Stimulated activated CD8-positive, alpha-beta memory T cell treated with anti-CD3 and anti-CD28 coated beads, Interleukin-4, amount 100 ng/mL, for 24 hours (primary cell): ENCODE results near the gene SLC22A23.

Experiments used
- DNase-seq: peaks from one replicate; pipeline ENCODE4 v3.0.0-alpha.2; 2020; ENCODE audit warnings: low read depth

Gene SLC22A23

DNA sequence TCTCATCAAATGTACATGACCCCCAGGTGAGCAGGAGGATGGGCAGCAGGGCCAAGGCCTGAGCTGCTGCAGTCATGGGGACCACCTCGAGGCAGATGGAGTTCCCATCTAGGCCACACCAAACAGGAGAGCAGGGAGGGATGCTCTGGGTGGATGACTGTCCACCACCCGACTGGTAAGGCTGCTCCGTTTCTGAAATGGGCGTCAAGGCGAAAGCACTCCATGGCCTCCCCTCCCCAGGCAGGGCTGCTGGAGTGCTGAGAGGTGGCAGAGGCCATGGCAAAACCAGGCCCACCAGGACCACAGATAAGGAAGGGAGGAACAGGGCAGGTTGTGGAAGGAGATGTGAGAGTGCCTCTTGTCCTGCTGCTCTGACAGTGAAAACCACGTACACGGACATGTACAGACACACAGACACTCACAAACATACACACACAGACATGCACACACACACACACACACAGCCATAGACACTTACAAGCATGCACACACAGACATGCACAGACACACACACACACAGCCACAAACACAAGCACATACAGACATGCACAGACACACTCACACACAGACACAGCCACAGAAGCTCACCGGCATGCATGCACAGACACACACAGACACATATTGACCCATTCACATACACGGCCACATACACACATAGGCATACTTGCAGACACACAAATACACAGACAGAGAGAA lies 104.9 kb downstream of the SLC22A23 start:
- no peak for DNase-seq

DNA sequence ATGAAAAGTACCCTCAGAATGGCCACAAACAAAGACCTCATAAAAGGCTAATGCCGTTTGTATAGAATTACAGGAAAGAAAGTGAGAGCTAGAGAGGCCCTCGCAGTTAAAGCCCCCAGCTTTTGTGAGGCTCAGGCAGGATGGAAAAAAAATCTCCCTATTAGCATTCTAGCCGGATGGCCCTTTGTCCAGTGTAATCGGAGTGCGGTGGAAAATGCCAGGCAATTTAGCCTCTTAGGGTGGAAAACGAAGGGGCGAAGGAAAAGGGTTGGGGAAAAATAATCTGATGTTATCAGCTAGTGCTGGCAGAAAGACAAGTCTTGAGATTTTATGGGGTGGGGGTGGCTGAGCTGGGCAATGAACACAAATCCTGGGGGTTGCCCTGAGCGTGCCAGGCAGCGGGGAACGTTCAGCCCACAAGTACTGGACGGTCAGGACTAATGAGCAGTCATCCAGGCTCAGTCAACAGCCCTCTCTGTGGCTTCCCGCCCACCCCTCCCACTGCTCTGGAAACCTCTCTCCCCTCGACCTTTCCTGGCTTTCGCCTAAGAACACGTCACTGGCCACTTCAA lies 105.7 kb downstream of the SLC22A23 start:
- no peak for DNase-seq

DNA sequence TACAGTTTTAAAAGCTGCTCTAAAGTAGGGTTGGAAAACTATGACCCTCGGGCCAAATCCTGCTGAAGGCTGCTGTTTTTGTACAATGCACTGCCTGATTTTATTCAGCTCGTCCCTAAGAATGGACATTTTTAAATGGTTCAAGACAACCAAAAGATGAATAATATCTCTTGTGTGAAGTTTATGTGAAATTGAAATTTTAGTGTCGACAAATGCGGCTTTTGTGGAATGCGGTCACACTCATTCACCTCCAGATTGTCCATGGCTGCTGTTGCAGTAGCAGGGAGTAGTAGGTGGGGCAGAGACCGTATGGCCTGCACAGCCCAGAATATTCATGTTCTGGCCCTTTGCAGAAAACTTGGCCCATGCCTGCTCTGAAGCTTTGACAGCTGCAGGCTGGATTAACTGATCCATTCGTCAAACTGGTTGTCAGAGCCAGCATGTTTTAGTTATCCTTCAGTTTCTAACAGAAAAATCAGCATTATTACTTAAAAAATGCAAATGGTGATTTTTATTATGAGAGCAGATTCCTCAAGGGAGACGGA lies 106.5 kb downstream of the SLC22A23 start:
- DNase-seq: no peak

DNA sequence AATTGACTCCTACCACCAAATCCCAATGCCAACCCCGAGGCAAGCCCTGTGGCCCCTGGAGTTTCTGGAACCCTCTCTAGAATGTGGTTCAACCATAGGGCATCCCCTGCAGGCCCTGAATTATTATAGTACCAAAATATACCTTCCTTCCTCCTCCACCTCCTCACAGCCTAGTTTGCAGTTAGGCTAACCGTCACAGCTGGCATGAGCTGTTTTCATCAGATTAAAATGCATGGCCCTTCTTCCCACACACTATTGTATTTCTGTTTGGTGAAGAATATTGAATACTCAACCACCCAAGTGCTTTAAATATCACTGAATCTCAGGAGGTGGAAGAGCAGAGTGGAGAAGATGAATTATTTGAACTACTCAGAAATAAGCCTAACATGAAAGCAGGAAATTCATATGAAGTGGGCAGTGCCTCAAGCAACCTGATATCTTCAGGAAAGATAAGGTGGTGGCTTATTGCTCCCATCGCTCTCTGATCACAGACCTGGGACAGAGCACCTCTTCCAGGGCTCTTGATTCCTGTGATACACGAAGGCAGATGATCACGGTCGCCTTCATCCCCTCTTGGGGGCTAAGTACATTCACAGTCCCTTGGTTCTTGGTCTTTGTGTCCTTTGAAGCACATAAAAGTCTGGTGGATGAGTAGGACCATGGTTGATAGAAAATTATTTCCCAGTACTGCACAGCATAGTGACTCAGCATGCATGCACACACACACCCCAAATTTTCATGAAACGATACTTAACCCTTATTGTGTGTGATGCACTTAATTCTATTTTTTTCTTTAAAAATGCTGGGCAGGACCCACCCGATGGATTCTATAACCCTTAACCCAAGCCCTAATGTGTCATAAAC lies 107.2 kb downstream of the SLC22A23 start:
- DNase-seq: no peak

DNA sequence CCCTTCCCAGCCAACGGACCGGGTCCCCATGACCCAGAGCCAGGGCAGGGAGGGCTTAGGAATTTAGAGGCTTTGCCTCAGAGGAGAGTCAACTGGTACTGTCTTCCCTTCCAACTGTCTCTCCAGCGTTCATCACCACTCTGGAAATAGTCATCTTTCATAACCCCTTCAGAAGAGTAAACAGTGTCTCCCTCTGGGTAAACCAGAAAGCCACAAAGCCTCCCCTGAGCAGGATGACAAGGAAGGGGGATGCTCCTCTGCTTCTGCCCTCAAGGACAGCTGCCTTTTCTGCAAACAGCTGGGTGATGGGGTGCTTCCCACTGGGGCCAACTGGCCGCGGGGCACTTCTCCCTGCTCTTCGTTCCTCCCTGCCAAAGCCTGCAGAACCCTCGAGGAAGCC lies 108.0 kb downstream of the SLC22A23 start:
- no peak for DNase-seq

DNA sequence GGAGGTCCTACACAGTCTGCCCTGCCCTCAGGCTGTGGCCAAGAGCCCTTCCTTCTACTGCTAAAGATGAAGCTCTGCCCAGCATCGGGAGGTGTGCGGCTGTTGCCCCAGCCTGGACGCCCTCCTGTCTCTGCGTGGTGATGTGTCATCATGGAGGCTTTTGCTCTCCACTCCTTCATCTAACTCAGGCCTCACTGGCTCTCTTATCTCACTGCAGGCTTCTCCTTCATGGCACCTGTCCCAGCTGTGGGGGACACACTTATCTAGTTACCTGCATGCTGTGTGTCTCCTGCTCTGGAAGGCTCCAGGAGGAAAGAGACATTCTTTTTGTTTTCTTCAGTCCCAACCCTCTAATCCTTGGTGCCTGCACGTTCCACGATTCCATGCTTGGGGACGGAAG lies 109.0 kb downstream of the SLC22A23 start:
- no peak for DNase-seq

DNA sequence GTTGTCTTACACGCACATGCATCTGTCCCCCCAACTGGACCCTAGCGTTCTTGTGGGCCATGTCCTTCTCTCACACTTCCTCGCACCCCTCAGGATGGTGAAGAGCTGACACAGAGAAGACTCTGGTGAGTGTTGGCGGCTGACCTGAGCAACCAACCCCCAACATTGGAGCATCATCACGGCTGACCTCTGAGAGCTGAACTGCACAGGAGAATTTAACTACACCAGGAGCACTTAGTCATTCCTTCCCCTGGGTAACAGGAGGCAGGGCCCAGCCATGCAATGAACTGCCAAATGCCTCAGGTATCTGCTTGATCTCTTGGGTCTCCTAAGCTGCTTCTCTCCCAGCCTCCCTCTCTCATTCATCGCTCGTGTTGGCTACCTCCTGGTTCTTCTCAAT lies 109.6 kb downstream of the SLC22A23 start:
- DNase-seq: no peak

DNA sequence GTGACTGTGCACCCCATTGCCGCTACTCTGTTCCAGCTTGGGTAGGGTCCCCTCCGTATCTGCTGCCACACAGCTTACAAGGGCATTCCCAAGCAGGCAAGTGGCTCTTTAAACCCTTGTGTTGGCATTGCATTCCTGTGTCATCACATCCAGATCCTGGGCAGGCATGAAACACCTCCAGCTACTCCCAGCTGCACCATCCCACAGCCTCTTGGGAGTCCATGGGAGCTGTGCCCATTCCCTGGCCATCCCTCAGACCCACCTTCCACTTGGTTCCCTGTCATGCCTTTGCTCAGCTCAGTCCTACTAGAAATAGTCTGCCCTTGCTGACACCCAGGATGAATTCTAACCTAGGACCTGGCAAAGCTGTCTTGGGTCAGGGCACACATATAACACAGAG lies 110.4 kb downstream of the SLC22A23 start:
- DNase-seq: no peak

DNA sequence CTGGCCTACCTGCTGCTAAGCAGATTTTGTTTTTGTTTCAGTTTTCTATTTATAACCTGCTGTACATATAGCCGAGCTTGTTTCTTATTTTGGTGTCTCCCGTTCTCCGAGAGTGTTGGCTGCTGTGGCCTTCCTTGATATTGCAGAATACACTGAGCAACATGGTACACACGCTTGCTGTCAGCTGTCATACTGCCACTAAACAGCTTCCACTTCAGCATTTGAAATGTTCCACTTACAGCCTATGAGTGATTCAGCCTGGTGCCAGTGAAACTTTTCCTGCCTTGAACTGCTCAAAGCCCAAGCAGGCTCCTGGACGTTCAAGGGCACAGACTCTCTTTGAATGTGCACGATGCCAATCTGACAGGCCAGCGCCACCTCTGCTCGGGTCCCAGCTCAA lies 111.0 kb downstream of the SLC22A23 start:
- DNase-seq: no peak

DNA sequence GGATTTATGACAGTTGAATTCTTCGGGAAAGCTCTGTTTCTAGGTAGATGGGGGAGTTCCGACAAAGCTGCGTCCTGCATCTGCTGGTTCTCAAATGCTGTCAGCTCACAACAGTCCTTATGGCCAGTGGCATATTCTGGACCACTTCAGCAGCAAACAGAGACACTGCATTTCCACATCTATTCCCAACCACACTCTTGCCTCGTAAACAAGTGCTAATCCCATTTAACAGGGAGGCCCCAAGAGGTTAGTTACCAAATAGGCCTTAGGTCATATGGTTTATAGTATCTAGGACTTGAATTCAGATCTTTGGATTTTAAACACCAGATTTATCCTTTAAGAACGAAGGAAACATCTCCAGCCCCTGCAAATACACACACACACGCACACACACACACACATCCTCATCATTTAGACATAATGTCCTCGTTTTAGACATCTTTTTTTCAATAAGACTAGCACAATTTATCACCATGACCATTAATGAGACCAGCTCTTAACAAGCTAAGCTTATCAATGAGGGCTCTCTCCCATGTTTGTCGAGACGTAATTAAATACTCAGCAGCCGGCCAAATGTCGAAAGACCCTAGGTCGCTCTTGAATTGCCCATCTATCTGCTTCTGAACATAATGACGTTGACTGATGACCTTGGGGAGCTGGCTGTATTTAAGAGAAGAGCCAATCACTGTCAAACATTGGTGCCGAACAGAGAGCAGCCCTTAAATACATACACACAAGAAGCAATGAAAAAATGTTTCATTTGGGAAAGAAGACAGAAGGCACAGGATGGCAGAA lies 113.6 kb downstream of the SLC22A23 start:
- DNase-seq: no peak

DNA sequence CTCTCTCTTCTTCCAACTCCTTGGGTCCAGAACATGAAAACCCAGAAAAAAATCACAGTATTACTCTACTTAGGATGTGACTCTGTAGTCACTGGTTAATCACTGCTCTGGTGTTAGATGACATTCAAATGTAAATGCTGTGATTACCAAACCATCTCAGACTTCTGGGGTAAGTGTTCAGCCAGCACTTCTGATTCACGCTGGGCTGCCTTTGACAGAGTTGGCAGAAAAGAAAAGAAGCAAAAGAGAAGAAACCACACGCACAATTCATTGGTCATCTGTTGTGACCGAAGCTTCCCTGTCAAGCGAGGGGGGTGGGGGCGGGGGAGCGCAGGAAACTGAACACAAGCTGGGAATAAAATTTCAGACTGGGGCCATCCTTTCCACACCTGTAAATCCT lies 115.4 kb downstream of the SLC22A23 start:
- DNase-seq: no peak

DNA sequence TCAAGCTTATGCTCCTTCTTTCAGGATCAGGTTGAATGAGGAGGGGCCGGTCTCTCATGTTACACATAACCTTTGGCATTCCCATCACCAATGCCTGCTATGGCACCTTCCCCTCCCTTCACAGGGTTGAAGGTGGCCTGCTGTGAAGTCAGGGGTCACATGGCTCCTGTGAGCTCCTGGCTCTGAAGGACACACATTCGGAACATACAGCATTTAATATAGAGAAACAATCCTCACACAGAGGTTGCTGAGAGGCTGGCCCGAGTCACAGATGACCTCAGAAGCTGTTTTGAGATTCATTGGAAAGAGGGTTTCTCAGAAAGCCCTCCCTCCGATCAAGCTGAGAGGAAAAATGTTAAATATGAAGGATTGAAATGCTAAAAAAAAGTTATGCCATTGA lies 116.0 kb downstream of the SLC22A23 start:
- DNase-seq: no peak

DNA sequence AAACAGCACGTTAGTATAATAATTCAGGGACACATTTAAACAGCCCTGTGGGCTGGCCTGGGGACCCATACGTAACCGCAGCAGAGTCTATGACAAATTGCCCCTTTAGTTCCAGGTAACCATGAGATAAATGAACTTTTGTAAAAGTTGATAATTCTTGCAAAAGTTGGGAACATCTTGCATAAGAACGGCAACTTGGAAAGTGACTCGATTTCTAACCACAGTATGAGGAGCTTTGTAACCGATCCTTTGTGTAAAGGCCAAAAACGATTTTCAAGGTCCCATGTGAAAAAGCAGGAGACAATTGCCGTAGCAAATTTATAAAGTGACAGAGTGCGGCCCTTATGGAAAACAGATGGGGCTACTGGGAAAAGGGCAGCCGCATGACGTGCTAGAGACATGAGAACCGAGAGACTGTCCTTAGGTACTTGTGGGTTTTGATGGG lies 116.5 kb downstream of the SLC22A23 start:
- no peak for DNase-seq

DNA sequence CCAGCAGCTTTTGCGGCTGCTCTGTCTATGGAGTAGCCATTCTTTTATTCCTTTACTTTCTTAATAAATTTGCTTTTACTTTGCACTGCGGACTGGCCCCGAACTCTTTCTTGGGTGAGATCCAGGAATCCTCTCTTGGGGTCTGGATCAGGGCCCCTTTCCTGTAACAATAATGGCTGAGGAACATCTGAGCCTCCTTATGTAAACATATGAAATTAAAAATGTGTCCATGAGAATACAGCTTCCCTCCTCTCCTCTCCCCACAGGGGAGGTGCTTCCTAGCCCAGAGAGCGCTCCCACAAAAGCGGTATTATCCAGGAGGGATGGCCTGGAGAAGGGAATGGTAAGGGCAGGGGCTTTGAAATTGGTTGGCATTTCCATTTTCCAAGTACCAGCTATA lies 117.0 kb downstream of the SLC22A23 start:
- no peak for DNase-seq

DNA sequence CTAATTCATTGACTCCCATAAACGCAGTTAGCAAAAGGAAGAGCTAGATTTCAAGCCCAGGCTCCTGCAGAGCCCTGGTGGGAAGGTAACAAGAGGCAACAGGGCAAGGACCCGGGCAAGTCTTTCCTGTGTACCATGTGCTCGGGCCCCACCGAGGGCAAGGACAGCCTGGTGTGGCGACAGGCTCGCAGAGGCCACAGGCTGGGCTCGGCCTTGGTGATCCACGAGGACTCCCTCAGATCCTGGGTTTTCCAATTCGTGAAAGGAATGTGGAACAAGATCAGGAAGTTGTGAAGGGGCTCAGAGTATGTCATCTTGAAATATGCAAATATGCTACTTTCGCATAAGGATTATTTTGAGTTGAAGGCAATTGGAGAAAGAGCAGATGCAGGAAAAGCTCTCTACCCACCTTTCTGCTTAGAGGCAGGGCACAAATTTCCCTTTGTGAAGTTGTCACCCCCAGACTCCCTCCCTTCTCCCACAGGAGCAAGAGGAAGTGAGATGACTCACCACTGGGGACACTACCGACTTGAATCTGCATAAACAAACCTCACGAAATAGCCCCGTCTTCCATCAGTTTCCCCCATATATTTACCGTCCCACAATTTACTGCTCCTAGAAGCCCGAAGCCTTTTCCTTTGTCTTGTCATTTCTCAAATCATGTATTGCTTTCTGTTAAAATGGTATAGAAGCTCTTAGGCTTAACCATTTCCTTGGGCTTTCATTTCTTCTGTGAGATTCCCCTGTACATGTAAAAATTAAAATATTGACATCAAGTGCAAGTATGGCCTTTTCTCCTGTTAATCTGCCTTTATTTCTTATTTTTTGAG lies 119.1 kb downstream of the SLC22A23 start:
- DNase-seq: no peak

DNA sequence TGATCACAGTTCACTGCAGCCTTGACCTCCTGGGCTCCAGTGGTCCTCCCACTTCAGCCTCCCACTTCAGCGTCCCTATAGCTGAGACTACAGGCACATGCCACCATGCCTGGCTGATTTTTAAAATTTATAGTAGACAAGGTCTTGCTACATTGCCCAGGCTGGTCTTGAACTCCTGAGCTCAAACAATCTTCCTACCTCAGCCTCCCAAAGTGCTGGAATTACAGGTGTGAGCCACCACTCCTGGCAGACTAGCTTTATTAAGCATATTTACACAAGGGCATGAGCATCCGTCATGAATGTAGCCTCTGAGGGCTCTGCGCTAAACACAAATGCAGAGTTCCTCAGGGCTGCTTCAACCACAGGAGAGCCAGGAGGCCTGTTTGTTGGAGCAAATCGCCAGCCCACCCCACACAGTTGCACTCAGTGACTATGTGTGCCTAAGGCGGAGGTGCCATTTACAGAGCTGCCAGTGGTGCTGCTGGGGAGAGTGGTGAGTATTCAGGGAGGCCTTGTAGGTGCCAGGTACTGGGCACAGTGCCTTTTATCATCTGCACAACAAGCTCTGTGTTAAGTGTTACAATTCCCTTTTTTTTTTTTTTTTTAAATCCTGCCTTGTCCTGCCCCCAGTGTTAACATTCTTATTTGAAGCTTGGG lies 119.9 kb downstream of the SLC22A23 start:
- no peak for DNase-seq

DNA sequence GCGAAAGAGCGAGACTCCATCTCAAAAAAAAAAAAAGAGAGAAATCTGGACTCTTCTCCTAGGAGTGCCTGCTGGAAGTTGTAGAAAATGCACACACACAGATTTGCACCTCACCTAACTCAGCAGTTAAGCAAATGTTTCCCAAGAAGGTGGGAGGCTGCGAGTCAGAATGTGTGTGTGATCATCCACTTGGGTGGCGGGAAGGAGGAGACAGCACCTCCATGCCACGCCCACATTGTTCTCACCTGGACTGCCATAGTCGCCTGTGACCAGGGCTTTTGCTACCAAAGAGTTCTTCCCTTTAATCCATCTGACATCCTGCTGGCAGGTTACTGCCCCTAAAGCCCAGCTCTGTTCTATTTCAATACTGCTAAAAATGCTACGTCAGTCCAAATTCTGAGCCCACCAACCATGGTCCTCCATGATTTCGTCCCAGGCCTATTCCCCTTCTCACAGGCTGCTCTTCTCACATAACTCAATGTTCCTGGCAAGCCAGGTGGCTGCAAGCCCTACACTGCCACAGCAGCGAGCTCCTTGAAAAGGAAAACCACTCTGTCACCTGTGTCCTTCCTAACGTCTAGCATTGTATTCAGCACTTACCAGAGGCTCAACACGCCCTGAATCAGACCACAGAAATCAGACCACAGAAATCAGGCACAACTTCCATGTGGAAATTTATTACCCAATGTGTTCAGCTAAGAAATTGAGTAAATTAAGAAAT lies 120.6 kb downstream of the SLC22A23 start:
- no peak for DNase-seq

DNA sequence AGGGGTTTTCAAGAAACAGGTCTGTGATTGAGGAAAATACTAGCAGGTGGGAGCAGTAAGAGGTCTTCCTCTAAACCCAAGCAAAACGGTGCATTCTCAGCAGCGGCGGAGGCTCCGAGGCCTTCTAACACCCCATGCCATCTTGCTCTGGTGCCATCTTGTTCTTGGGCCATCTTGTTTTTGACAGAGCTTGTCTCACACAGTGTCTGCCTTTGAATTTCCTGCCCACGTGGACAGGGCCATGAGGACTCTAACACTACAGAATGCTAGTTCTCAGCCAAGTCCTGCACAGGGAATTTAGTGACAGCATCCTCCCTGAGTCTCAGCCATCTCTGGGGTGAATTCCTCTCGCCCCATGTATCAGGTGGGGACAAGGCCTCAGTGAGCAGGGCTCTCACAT lies 121.7 kb downstream of the SLC22A23 start:
- no peak for DNase-seq

DNA sequence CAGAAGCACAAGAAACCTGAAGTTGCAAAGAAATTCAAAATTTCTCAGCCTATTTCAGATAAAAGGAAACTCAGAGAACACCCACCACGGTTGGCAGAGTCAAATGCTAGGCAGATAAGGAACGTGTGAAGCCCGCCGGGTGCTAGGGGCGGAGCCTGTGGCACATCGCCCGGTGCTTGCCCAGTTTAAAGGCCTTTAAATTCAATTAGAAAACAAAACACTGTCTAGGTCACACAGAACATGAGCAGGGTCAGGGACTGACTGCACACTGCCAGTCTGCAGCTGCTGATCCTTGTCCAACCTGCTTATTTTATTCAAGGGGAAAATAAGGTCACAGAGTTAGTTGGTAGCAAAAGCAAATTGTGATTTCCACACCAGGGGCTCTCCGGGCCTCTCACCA lies 122.3 kb downstream of the SLC22A23 start:
- no peak for DNase-seq

DNA sequence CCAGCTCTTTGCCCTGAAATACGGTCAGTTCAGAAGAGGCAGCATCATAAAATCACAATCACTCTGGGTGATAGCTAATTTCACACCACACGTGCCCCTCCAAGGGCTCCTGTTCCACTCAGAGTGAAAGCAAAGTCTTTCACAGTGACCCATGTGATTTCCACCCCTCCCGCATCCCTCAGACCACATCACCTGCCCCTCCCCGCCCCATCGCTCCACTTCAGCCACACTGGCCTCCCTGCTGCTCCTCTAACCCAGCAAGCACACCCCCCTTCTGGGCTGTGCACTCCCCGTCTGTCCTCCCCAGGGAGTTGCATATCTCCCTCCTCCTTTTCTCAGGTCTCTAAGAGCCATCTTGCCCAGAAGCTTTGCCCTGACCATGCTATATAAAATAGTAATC lies 123.6 kb downstream of the SLC22A23 start:
- DNase-seq: no peak
